Hepatocyte (in vitro differentiated cells): ENCODE results near the gene CPA1. TPM values are rescaled to one million over a fixed set of nuclear protein-coding genes. Genes with fewer than 3 reads are reported as not detected.
A peak's percentile ranks its signal among the peaks of the same experiment; 100 is the strongest.
"Not testable (repeated sequence)": the region's sequence is repeated elsewhere in the genome, so short reads cannot be mapped to it uniquely, and the experiment has no call there.

Experiments
- DNase-seq: peaks from one replicate; pipeline ENCODE4 v3.0.0-alpha.2; 2016; ENCODE audit warnings: low spot score
- H2AFZ ChIP-seq: fragments of 200-600 bp; sonication (generic); 2 replicates; pipeline ENCODE4 v1.6.0; 2016; ENCODE audit warnings: antibody characterized with exemption, mild to moderate bottlenecking
- H3K27ac ChIP-seq: fragments of 200-600 bp; sonication (generic); 2 replicates; pipeline ENCODE4 v1.5.1; 2016; ENCODE audit warnings: mild to moderate bottlenecking
- H3K27me3 ChIP-seq: fragments of 200-600 bp; sonication (generic); 2 replicates; pipeline ENCODE4 v1.6.1; 2016
- H3K36me3 ChIP-seq: fragments of 200-600 bp; sonication (generic); replicated peaks from 2 replicates; pipeline ENCODE4 v1.5.1; 2016; ENCODE audit warnings: low read depth; ENCODE audit not compliant: insufficient read depth
- H3K4me1 ChIP-seq: fragments of 200-600 bp; sonication (generic); 2 replicates; pipeline ENCODE4 v1.5.1; 2016; ENCODE audit warnings: mild to moderate bottlenecking, moderate library complexity; ENCODE audit not compliant: insufficient read depth
- H3K4me2 ChIP-seq: fragments of 200-600 bp; sonication (generic); 2 replicates; pipeline ENCODE4 v1.6.0; 2016
- H3K4me3 ChIP-seq: fragments of 200-600 bp; sonication (generic); 2 replicates; pipeline ENCODE4 v1.5.1; 2016; ENCODE audit warnings: mild to moderate bottlenecking
- H3K79me2 ChIP-seq: fragments of 200-600 bp; sonication (generic); 2 replicates; pipeline ENCODE4 v1.6.0; 2017; ENCODE audit warnings: mild to moderate bottlenecking
- H3K9me2 ChIP-seq: fragments of 200-600 bp; sonication (generic); replicated peaks from 2 replicates; pipeline ENCODE4 v1.6.0; 2017; ENCODE audit warnings: mild to moderate bottlenecking; ENCODE audit not compliant: insufficient read depth
- H3K9me3 ChIP-seq: fragments of 200-600 bp; sonication (generic); 2 replicates; pipeline ENCODE4 v1.5.1; 2016; ENCODE audit warnings: low read depth, mild to moderate bottlenecking
- H4K20me1 ChIP-seq: fragments of 200-600 bp; sonication (generic); 2 replicates; pipeline ENCODE4 v1.6.0; 2016; ENCODE audit warnings: mild to moderate bottlenecking; ENCODE audit not compliant: insufficient read depth, poor library complexity, severe bottlenecking
- CTCF ChIP-seq: fragments of 200-600 bp; sonication (generic); IDR thresholded peaks from 2 replicates; pipeline ENCODE4 v1.5.1; 2016; ENCODE audit warnings: antibody characterized with exemption, mild to moderate bottlenecking; ENCODE audit not compliant: poor library complexity
- EZH2 ChIP-seq: fragments of 200-600 bp; sonication (generic); IDR thresholded peaks from 2 replicates; pipeline ENCODE4 v1.6.1; 2016; ENCODE audit warnings: antibody characterized with exemption, mild to moderate bottlenecking, borderline replicate concordance
- EZH2phosphoT487 ChIP-seq: fragments of 200-600 bp; sonication (generic); IDR thresholded peaks from one replicate; pipeline ENCODE4 v1.6.1; 2018; ENCODE audit warnings: antibody characterized with exemption, mild to moderate bottlenecking, low read depth, moderate library complexity; ENCODE audit not compliant: unreplicated experiment, severe bottlenecking
- WGBS: methylation state at CpG from one replicate; pipeline ENCODE4 v1.1.6; 2016; ENCODE audit warnings: low lambda C conversion rate; ENCODE audit errors: missing lambda C conversion rate; 5-methylcytosine and 5-hydroxymethylcytosine counted together
- polyA plus RNA-seq: library from polyadenylated mRNA; unstranded; fragments of >200 nt; fragmentation: Nextera tagmentation; extraction: Ambion mirVana; gene quantifications from 2 replicates; pipeline ENCODE4 v1.2.1, GENCODE V29; 2016
- total RNA-seq: library from RNA; depleted of rRNA; stranded (reverse); fragments of >200 nt; gene quantifications from 2 replicates; pipeline ENCODE4 v1.2.3, GENCODE V29; 2014

The CPA1 gene
- total and polyA plus RNA-seq, 2 experiments from 2014 or later, result 3.8 to 4.4 TPM

GRCh38 chr7:130374507-130374906 is 5.8 kb upstream of the CPA1 start:
- Histone ChIP-seq H3K4me2 (peak overlapping the region; percentile 24), H3K27me3 (no peaks in the 10 kb centered on the region), H3K27ac (peak overlapping the region; percentile 94), H2AFZ (peak overlapping the region; percentile 29), H4K20me1 (no peaks in the 10 kb centered on the region), H3K9me2 (no peaks in the 10 kb centered on the region), H3K9me3 (no peaks in the 10 kb centered on the region), H3K4me1 (peaks cover 49% of the 10 kb centered on the region), H3K4me3 (no peak overlapping the region), H3K79me2 (no peaks in the 10 kb centered on the region), H3K36me3 (no peaks in the 10 kb centered on the region)
- TF ChIP-seq CTCF (no peak), EZH2 (no peak), EZH2phosphoT487 (no peak)
- WGBS, result 97% methylated on average over 6 of the region's 6 CpGs
- no peak for DNase-seq

- DNase-seq, H2AFZ ChIP-seq, H4K20me1 ChIP-seq, H3K9me3 ChIP-seq, H3K9me2 ChIP-seq, H3K4me3 ChIP-seq, H3K27ac ChIP-seq, H3K79me2 ChIP-seq, H3K36me3 ChIP-seq, H3K4me2 ChIP-seq, H3K27me3 ChIP-seq: not testable (repeated sequence)
- peaks cover 45% of the 10 kb centered on the region for H3K4me1 ChIP-seq
- WGBS, result 0% methylated on average over 1 of the region's 1 CpG
Measured at GRCh38 chr7:130376461-130376860, 3.8 kb upstream of the CPA1 start.

GRCh38 chr7:130377178-130377577 is 3.1 kb upstream of the CPA1 start:
- Histone ChIP-seq H3K4me1 (peaks cover 39% of the 10 kb centered on the region), H3K9me3 (no peaks in the 10 kb centered on the region), H3K4me2 (no peak overlapping the region), H4K20me1 (no peaks in the 10 kb centered on the region), H3K27me3 (no peaks in the 10 kb centered on the region), H3K9me2 (no peaks in the 10 kb centered on the region), H2AFZ (no peak overlapping the region), H3K4me3 (no peak overlapping the region), H3K36me3 (no peaks in the 10 kb centered on the region), H3K79me2 (no peaks in the 10 kb centered on the region), H3K27ac (no peak overlapping the region)
- WGBS, result 80% methylated on average over 6 of the region's 6 CpGs
- DNase-seq, result no peak
- no peak for TF ChIP-seq EZH2
- TF ChIP-seq EZH2phosphoT487, result no peak
- no peak for TF ChIP-seq CTCF

GRCh38 chr7:130379019-130379418 is 1.3 kb upstream of the CPA1 start:
- Histone ChIP-seq H3K27ac (no peak overlapping the region), H3K4me2 (no peak overlapping the region)
- TF ChIP-seq EZH2phosphoT487 (no peak), CTCF (no peak), EZH2 (no peak)

More at GRCh38 chr7:130379019-130379418, 1.3 kb upstream of the CPA1 start:
- H3K27me3 ChIP-seq, result no peaks in the 10 kb centered on the region
- H4K20me1 ChIP-seq, result no peaks in the 10 kb centered on the region
- 90% methylated on average over 7 of the region's 7 CpGs for WGBS
- no peak overlapping the region for H3K4me3 ChIP-seq
- no peak overlapping the region for H2AFZ ChIP-seq
- H3K9me2 ChIP-seq, result no peaks in the 10 kb centered on the region
- no peaks in the 10 kb centered on the region for H3K79me2 ChIP-seq
- H3K36me3 ChIP-seq, result no peaks in the 10 kb centered on the region
- DNase-seq, result no peak
- peaks cover 20% of the 10 kb centered on the region for H3K4me1 ChIP-seq
- H3K9me3 ChIP-seq, result no peaks in the 10 kb centered on the region
